ENCODE measurements around the gene TBPL2.

TBPL2 gene

DNA sequence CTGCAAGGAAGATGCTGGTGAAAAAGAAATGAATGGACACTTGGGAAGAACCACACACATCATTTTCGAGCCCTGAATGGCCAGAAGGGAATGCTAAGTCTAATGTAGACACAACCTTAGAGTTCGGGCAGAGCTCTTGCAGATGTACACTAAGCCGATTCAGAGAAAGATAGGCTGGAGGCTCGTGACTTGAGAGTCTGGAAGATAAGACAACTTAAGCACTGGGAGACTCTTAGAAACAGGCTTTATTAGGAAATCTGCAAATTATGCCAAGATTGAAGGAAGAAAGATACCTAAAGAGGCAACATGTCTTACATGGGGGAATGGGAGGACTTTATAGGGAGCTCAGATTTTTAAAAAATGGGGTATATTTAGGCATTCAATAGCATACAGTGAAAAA lies 13.5 kb downstream of the TBPL2 start (continued):
- TF ChIP-seq GLIS3 (CRISPR knock-in tag; IDR thresholded peaks at IDR 0.05) = no peak
- TF ChIP-seq RARB (CRISPR knock-in tag; IDR thresholded peaks at IDR 0.05) = no peak
- no peak for TF ChIP-seq CREB5 (CRISPR knock-in tag; IDR thresholded peaks at IDR 0.05; ENCODE audit: low read depth)
- TF ChIP-seq ZFP30 (CRISPR knock-in tag; IDR thresholded peaks at IDR 0.05) = no peak
- no peak for TF ChIP-seq ISL1 (CRISPR knock-in tag; IDR thresholded peaks at IDR 0.05)
- TF ChIP-seq PPARA (CRISPR knock-in tag; IDR thresholded peaks at IDR 0.05; ENCODE audit: borderline replicate concordance) = no peak
- no peak for TF ChIP-seq SNAI2 (CRISPR knock-in tag; IDR thresholded peaks at IDR 0.05)
- TF ChIP-seq ZNF8 (CRISPR knock-in tag; IDR thresholded peaks at IDR 0.05) = no peak

- no peak for ATAC-seq
- TF ChIP-seq TCF4 (CRISPR knock-in tag; IDR thresholded peaks at IDR 0.05; ENCODE audit: borderline replicate concordance) = no peak
- TF ChIP-seq, protein P1, sequence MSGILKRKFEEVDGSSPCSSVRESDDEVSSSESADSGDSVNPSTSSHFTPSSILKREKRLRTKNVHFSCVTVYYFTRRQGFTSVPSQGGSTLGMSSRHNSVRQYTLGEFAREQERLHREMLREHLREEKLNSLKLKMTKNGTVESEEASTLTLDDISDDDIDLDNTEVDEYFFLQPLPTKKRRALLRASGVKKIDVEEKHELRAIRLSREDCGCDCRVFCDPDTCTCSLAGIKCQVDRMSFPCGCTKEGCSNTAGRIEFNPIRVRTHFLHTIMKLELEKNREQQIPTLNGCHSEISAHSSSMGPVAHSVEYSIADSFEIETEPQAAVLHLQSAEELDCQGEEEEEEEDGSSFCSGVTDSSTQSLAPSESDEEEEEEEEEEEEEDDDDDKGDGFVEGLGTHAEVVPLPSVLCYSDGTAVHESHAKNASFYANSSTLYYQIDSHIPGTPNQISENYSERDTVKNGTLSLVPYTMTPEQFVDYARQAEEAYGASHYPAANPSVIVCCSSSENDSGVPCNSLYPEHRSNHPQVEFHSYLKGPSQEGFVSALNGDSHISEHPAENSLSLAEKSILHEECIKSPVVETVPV (CRISPR knock-in tag; IDR thresholded peaks at IDR 0.05) = no peak
- TF ChIP-seq ISL1 (CRISPR knock-in tag; IDR thresholded peaks at IDR 0.05) = no peak
- TF ChIP-seq CREB5 (CRISPR knock-in tag; IDR thresholded peaks at IDR 0.05; ENCODE audit: low read depth) = no peak
- no peak for TF ChIP-seq ZNF70 (CRISPR knock-in tag; IDR thresholded peaks at IDR 0.05)
- TF ChIP-seq RARB (CRISPR knock-in tag; IDR thresholded peaks at IDR 0.05) = no peak
- TF ChIP-seq CSDC2 (CRISPR knock-in tag; IDR thresholded peaks at IDR 0.05) = no peak
- no peak for TF ChIP-seq ZNF565 (CRISPR knock-in tag; conservative IDR thresholded peaks at IDR 0.05; ENCODE audit: low read depth)
- TF ChIP-seq ZFP30 (CRISPR knock-in tag; IDR thresholded peaks at IDR 0.05) = no peak
- no peak for TF ChIP-seq OSR1 (CRISPR knock-in tag; IDR thresholded peaks at IDR 0.05)
- no peak for TF ChIP-seq ZNF8 (CRISPR knock-in tag; IDR thresholded peaks at IDR 0.05)
- TF ChIP-seq PPARA (CRISPR knock-in tag; IDR thresholded peaks at IDR 0.05; ENCODE audit: borderline replicate concordance) = no peak
- TF ChIP-seq ZFP3 (CRISPR knock-in tag; IDR thresholded peaks at IDR 0.05) = no peak
- no peak for TF ChIP-seq POU6F1 (CRISPR knock-in tag; IDR thresholded peaks at IDR 0.05; ENCODE audit: borderline replicate concordance, low read depth)
- TF ChIP-seq, protein P2, sequence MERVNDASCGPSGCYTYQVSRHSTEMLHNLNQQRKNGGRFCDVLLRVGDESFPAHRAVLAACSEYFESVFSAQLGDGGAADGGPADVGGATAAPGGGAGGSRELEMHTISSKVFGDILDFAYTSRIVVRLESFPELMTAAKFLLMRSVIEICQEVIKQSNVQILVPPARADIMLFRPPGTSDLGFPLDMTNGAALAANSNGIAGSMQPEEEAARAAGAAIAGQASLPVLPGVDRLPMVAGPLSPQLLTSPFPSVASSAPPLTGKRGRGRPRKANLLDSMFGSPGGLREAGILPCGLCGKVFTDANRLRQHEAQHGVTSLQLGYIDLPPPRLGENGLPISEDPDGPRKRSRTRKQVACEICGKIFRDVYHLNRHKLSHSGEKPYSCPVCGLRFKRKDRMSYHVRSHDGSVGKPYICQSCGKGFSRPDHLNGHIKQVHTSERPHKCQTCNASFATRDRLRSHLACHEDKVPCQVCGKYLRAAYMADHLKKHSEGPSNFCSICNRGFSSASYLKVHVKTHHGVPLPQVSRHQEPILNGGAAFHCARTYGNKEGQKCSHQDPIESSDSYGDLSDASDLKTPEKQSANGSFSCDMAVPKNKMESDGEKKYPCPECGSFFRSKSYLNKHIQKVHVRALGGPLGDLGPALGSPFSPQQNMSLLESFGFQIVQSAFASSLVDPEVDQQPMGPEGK (CRISPR knock-in tag; IDR thresholded peaks at IDR 0.05; ENCODE audit: borderline replicate concordance) = no peak
- no peak for TF ChIP-seq ESRRG (CRISPR knock-in tag; IDR thresholded peaks at IDR 0.05)
- no peak for TF ChIP-seq TOX (CRISPR knock-in tag; IDR thresholded peaks at IDR 0.05; ENCODE audit: borderline replicate concordance)
- TF ChIP-seq BACH2 (CRISPR knock-in tag; IDR thresholded peaks at IDR 0.05; ENCODE audit: borderline replicate concordance) = no peak
- TF ChIP-seq, protein P3, sequence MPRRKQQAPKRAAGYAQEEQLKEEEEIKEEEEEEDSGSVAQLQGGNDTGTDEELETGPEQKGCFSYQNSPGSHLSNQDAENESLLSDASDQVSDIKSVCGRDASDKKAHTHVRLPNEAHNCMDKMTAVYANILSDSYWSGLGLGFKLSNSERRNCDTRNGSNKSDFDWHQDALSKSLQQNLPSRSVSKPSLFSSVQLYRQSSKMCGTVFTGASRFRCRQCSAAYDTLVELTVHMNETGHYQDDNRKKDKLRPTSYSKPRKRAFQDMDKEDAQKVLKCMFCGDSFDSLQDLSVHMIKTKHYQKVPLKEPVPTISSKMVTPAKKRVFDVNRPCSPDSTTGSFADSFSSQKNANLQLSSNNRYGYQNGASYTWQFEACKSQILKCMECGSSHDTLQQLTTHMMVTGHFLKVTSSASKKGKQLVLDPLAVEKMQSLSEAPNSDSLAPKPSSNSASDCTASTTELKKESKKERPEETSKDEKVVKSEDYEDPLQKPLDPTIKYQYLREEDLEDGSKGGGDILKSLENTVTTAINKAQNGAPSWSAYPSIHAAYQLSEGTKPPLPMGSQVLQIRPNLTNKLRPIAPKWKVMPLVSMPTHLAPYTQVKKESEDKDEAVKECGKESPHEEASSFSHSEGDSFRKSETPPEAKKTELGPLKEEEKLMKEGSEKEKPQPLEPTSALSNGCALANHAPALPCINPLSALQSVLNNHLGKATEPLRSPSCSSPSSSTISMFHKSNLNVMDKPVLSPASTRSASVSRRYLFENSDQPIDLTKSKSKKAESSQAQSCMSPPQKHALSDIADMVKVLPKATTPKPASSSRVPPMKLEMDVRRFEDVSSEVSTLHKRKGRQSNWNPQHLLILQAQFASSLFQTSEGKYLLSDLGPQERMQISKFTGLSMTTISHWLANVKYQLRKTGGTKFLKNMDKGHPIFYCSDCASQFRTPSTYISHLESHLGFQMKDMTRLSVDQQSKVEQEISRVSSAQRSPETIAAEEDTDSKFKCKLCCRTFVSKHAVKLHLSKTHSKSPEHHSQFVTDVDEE (CRISPR knock-in tag; IDR thresholded peaks at IDR 0.05) = no peak
- TF ChIP-seq SNAI2 (CRISPR knock-in tag; IDR thresholded peaks at IDR 0.05) = no peak
Observed at GRCh38 chr14:55425091-55425490, 15.3 kb downstream of the TBPL2 start.

Data from SK-N-SH treated with all-trans-retinoic acid at 6 μM for 48 hours (cell line).